HG03558 (cell line): ENCODE data around the gene SDF2.
"Not testable (repeated sequence)": the region's sequence is repeated elsewhere in the genome, so short reads cannot be mapped to it uniquely, and the experiment has no call there.

ENCODE experiments used
- ATAC-seq: cut with Tn5 transposase; IDR thresholded peaks from one replicate; pipeline ENCODE4 v1.9.1; 2021; ENCODE audit warnings: moderate number of reproducible peaks; ENCODE audit not compliant: unreplicated experiment; ENCODE audit errors: extremely low read depth

Gene SDF2

DNA sequence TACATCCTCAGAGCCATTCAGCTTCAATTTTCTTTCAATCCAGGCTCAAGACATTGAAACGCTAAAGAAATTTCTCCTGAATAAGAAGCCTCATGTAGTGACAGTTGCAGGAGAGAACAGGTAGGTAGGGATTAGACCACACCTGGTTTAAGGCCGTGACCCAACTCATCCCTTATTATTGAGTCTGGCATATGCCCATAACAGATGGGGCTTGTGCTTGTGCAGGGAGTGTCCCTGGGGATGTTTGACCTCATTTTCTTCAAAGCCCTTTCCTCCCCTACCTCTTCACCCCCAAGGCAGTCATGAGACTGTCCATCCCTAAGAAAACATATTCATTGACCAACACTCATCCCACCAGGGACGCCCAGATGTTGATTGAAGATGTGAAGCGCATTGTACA, 24.6 kb upstream of the SDF2 start:
- ATAC-seq: no peak

DNA sequence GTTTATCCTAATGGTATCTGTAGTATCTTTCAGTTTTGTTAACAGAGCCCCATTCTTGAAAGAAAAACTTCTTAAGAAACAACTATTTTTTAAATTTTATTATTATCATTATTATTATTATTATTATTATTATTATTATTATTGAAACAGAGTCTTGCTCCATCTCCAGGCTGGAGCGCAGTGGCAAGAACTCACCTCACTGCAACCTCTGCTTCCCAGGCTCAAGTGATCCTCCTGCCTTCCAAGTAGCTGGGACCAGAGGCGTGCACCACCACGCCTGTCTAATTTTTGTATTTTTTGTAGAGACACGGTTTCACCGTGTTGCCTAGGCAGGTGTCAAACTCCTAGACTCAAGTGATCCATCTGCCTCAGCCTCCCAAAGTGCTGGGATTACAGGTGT, 23.7 kb upstream of the SDF2 start:
- ATAC-seq: no peak

DNA sequence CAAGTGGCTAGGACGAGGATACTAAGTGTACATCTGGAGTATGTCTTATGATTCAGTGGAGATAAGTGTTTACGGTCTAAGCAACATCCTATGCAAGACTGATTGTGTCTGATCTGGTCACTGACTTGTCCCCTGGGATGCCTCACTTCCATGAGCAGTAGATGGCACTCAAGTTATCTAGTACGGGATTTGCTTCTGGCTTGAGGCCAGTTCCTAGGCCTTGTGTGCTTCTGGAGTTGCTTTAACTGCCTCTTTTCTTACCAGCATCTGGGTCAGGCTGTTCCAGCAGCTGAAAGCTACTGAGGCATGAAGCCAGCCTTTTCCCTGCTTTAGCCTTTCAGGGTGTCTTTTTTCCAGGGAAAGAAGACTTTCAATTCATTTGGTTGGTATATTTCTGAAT, 23.3 kb upstream of the SDF2 start:
- ATAC-seq: no peak

GRCh38 chr17:28682655-28683054, 20.9 kb upstream of the SDF2 start:
- no peak for ATAC-seq

DNA sequence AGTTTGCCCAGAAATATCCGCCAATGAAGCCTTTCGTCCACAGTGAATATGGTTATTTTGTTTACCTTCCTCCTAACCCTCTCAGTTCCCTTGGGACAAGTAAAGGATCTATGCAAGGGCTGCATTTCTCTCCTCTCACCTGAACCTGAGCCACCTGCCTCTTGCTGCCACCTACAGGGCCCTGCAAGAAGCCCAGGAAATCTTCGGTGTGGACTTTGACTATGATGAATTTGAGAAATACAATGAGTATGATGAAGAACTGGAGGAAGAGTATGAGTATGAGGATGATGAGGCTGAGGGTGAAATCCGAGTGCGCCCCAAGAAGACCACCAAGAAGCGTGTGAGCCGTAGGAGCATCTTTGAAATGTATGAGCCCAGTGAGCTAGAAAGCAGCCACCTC, 14.3 kb upstream of the SDF2 start:
- no peak for ATAC-seq

DNA sequence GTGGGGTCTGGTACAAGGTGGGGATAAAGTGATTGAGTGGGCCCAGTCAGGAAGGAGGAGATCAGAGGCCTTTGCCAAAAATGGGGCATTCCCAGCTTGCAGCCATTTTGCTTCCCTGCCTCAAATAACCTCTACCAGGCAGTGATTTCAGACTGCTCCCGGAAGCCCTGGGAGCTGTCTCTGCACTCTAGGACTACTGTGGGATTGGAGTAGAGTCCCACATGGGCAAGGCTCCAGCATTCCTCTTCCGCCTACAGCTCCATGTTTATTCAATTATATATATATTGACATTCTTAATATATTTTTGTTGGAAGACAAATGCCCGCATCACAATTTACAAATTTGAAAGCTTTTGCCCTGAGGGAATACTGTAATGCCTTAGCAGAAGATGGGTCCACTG, 13.8 kb upstream of the SDF2 start:
- ATAC-seq: no peak

DNA sequence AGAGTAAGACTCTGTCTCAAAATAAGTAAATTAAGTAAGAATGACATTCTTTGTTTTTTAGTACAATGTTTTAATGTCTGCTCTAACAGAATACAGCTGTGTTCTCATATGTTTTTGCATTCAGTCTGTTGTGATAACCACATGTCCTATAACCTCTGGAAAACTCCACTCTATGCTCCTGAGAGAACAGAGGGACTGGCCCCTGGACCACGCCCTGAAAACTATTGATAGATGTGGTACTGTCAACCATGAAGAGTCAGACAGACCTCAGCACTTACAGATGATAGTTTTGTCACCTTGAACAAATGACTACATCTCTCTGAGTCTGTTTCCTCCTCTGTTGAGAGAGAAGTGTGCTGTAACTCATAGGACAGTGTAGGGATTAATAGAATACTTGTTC, 8.2 kb upstream of the SDF2 start:
- no peak for ATAC-seq

DNA sequence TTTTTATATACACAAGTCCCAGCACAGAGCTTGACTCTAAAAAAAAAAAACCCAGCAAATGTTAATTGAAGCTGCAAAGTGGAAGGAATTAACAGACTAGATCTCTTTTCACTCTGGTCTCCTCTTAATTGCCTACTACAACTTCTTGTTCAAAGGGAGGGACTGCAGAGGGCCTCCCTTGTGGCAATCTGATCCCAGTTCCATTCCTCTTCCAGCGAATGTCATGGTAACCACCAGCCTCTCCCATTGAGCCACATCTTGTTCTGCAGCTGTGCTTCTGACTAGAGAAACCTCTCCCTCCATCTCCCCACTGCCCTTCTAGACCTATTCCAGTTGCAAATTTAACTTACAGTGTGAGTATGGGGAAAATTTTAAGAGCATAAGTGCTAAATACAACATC, 6.2 kb upstream of the SDF2 start:
- no peak for ATAC-seq

GRCh38 chr17:28665994-28666393, 4.3 kb upstream of the SDF2 start:
- no peak for ATAC-seq

DNA sequence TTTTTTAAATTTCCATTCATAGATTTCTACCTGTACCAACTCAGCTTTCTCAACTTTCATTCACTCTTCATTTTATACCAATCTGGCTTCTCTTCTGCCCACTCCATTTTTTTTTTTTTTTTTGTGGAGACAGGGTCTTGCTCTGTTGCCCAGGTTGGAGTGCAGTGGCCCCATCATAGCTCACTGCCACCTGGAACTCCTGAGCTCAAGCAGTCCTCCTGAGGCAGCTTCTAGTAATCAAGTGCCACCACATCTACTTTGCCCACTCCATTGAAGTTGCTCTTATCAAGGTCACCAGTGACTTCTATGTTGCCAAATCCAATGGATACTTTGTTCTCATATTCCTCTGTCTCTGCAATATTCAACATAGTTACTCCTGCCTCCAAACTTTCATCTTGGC, 2.0 kb upstream of the SDF2 start:
- ATAC-seq: no peak

DNA sequence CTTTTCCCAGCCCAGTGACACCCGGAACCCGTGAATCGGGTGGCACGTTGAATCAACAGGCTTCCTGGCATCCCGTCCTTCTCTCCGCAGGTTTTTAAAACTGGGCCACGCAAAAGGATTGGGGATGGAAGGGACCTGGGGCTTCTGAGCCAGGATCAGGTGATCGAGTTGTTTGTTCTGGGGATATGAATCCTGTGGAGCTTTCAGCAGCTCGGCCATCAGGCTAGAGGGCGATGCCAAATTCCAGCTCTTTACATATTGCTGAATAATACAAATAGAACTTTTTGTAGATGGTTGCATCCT, 772 bp upstream of the SDF2 start:
- no peak for ATAC-seq

GRCh38 chr17:28659497-28659881, 2.2 kb downstream of the SDF2 start:
- ATAC-seq: not testable (repeated sequence)

DNA sequence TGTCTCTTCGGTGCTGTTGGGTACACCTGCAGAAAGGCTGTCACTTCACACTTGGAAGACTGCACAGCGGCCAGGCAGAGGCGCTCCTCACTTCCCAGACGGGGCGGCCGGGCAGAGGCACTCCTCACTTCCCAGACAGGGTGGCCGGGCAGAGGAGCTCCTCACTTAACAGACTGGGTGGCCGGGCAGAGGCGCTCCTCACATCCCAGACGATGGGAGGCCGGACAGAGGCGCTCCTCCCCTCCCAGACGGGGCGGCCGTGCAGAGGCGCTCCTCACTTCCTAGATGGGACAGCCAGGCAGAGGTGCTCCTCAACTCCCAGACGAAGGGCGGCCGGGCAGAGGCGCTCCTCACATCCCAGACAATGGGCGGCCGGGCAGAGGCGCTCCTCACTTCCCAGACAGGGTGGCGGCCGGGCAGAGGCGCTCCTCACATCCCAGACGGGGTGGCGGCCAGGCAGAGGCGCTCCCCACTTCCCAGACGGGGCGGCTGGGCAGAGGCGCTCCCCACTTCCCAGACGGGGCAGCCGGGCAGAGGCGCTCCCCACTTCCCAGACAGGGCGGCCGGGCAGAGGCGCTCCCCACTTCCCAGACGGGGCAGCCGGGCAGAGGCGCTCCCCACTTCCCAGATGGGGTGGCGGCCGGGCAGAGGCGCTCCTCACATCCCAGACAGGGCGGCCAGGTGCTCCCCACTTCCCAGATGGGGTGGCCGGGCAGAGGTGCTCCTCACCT, 2.8 kb downstream of the SDF2 start:
- ATAC-seq: not testable (repeated sequence)

GRCh38 chr17:28658342-28658741, 3.4 kb downstream of the SDF2 start:
- ATAC-seq: not testable (repeated sequence)

GRCh38 chr17:28657756-28658155, 4.0 kb downstream of the SDF2 start:
- no peak for ATAC-seq

DNA sequence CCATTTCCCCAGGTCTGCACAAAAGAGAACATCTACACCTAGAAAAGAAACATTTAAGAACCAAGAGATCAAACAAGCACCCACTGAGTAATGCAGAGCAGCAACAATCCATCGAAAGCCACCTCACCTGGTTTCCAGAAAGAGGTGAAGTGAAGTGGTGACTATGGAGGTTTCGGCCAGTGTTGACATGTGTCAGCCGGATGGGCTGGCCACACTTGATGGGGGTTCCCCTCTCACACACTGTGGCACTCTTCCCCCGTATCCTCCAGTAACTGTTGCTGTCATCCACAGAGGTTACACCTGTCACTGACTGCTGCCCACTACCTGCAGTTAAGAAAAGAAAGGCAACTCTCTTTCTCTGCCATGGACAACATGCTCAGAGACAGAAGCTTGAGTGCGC, 6.5 kb downstream of the SDF2 start:
- ATAC-seq: no peak

- no peak for ATAC-seq
These were observed 13.0 kb downstream of the SDF2 start for GRCh38 chr17:28648698-28649097.

DNA sequence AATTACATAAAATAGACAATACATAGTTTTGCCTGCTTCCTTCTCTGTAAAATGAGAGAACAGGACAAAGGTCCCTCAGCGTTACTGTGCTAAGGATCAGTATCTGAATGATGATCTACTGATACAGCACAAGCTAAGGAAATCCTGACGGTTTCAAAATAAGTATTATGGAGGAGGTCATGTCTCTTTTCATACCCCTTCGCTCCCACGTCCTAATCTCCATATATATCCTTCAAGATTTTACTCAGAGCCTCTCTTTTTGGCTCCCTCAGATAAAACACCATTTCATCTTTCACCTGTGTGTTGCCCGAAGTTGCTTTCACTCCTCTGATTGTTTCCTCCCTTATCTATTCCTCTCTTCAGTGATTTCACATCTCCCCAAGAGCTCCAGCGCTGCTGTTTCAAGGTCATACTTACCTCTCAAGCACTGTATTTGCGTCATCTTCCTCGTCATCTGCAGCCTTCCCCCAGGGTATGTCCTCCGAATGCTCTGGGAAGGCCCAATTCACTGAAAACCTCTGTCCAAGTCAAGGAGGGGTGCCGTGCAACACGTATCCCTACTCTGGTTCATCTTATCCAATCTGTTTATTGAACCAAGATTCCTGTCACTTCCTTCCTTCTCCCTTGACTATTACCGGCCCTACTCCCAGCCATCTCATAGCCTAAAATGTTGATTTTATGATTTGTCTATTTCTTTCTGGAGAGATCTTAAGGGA, 15.5 kb downstream of the SDF2 start:
- no peak for ATAC-seq

DNA sequence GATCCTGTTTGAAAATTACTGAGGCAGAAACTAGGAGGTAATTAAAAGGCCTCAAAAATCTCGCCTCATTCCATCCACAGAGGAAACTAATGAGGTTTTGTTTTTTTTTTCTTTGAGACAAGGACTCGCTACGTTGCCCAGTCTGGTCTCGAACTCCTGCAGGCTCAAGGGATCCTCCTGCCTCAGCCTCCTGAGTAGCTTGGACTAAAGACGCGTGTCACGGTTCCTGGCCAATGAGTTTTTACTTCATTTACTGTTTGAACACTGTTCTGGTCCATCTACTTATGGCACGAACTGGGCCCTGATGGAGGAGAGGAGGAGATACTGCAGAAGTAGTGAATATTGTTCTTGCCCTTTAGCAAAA, 16.1 kb downstream of the SDF2 start:
- ATAC-seq: no peak

DNA sequence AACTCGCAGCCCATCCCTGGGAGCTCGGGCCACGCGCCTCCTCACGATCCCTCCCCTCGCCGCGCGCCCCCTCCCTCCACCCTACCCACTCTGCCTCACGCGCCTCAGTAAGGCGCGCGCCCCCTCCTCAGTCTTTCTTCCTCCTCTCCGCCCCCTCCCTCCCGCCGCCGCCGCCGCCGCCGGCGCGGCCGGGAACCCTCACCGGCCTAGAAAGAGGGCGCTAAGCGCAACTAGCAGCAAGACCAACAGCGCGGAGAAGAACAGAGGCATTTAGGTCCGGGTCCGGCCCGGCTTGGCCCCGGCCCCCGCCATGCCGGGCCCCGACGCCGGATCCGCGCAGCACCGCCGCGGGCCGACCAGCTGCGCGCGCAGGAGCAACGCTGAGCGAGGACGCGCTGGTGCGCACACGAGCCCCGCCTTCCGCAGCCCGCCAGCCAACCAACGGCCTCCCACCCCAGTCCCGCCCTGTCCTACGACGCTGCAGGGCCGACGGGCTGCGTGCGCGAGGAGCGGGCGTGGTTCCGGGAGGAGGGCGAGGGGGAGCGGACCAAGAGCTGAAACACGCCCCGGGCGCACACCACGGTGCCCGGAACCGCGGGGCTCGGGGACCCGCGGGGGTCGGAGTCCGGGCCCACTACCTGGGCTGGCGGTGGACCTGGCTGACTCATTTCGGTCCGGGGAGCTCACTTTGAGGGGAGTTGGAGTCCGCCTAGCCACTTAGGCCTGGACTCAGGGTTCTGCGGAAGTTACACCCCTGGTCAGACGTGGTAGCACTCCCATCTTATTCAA, 16.7 kb downstream of the SDF2 start, which contains the start of gene BLTP2:
Gene BLTP2 (minus strand): TSS at position 372 of the 789 bp plus-strand sequence. CDS start 102 bp downstream, at position 270.
- peak; percentile 71 for ATAC-seq

DNA sequence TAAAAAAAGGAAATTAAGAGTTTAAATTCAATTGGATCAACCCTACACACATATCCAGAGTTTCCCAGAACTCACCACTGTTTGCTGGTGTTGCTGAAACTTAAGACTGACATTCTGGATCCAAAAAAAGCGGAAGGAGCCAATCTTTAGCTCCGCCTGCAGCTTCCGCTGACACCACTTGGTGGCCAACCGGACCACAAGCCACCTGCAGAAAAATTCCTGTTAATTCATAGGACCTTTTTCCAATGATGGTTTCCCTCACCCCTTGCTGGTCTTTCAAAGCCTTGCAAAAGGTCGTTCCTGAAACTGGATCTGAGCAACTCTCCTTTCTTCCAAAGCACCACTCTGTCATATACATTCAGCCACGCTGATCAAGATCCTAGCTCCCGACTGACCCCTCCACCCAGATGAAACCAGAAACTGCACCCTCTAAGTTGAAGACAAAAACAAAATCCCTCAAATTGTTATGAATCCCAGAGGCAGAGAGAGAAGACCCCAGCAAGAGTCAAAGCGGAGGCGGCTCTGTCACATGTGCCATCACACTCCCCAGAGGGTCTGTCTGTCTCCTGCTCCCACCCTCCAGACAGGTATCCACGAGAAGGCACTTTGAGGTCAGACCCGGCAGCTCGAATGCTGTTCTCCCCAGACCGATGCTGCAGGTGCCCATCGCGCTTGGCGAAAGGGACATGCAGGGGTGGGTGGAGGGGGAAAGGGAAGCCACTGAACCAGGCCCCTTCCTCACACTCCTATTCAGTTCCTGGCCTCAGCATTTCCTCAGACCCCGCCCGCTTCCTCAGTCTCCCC, 17.5 kb downstream of the SDF2 start:
- ATAC-seq: no peak
